Stimulated activated CD8-positive, alpha-beta memory T cell treated with anti-CD3 and anti-CD28 coated beads, Interleukin-12 subunit alpha, Interleukin-12 subunit beta, amount 100 ng/mL, for 24 hours (primary cell): ENCODE measurements around the gene BEND5.

ENCODE experiments used
- DNase-seq: peaks from one replicate; pipeline ENCODE4 v3.0.0-alpha.2; 2020; ENCODE audit errors: extremely low read depth

Gene BEND5

GRCh38 chr1:48776393-48777218 lies at the start of gene BEND5:
Gene BEND5, minus strand, starts transcription at chr1:48776891. Its CDS starts 60 bp downstream, at chr1:48776831.
- DNase-seq: peak; percentile 5

GRCh38 chr1:48823168-48823567 lies 46.5 kb upstream of the BEND5 start:
- no peak for DNase-seq

- no peak for DNase-seq
Measured at GRCh38 chr1:48820491-48820890, 43.8 kb upstream of the BEND5 start.

- DNase-seq: no peak
Measured at GRCh38 chr1:48817505-48818114, 40.9 kb upstream of the BEND5 start.

GRCh38 chr1:48810740-48811139 lies 34.0 kb upstream of the BEND5 start:
- no peak for DNase-seq

- DNase-seq: no peak
Measured at GRCh38 chr1:48808496-48808895, 31.8 kb upstream of the BEND5 start.

GRCh38 chr1:48807554-48808260 lies 31.0 kb upstream of the BEND5 start:
- DNase-seq: no peak

GRCh38 chr1:48803474-48803873 lies 26.8 kb upstream of the BEND5 start:
- no peak for DNase-seq

GRCh38 chr1:48794816-48795215 lies 18.1 kb upstream of the BEND5 start:
- DNase-seq: no peak

GRCh38 chr1:48793863-48794262 lies 17.2 kb upstream of the BEND5 start:
- no peak for DNase-seq

GRCh38 chr1:48792961-48793360 lies 16.3 kb upstream of the BEND5 start:
- DNase-seq: no peak

- DNase-seq: no peak
Measured at GRCh38 chr1:48790397-48790796, 13.7 kb upstream of the BEND5 start.

GRCh38 chr1:48789903-48790302 lies 13.2 kb upstream of the BEND5 start:
- DNase-seq: no peak

- DNase-seq: no peak
Measured at GRCh38 chr1:48785869-48786268, 9.2 kb upstream of the BEND5 start.

GRCh38 chr1:48784301-48784700 lies 7.6 kb upstream of the BEND5 start:
- DNase-seq: no peak

GRCh38 chr1:48777219-48777895 lies 666 bp upstream of the BEND5 start:
- DNase-seq: no peak

- DNase-seq: no peak
Measured at GRCh38 chr1:48775831-48776392, 779 bp downstream of the BEND5 start.

- DNase-seq: no peak
Measured at GRCh38 chr1:48773133-48773532, 3.6 kb downstream of the BEND5 start.

- no peak for DNase-seq
Measured at GRCh38 chr1:48772211-48772610, 4.5 kb downstream of the BEND5 start.

- no peak for DNase-seq
Measured at GRCh38 chr1:48771561-48771960, 5.1 kb downstream of the BEND5 start.

GRCh38 chr1:48767975-48768510 lies 8.6 kb downstream of the BEND5 start:
- no peak for DNase-seq

GRCh38 chr1:48765335-48765734 lies 11.4 kb downstream of the BEND5 start:
- no peak for DNase-seq
